ENCODE results near the gene AIFM1.

AIFM1 gene

GRCh38 chrX:130167040-130167439 lies 1.4 kb upstream of the AIFM1 start:
- DNase-seq = no peak

GRCh38 chrX:130166503-130166777 lies 799 bp upstream of the AIFM1 start:
- no peak for DNase-seq

GRCh38 chrX:130165181-130165702 lies 399 bp downstream of the AIFM1 start:
- no peak for DNase-seq

- no peak for DNase-seq
These were observed 2.2 kb downstream of the AIFM1 start for GRCh38 chrX:130163398-130163797.

- no peak for DNase-seq
These were observed 3.4 kb downstream of the AIFM1 start for GRCh38 chrX:130162094-130162735.

- DNase-seq = no peak
These were observed 5.9 kb downstream of the AIFM1 start for GRCh38 chrX:130159776-130160175.

- no peak for DNase-seq
These were observed 7.3 kb downstream of the AIFM1 start for GRCh38 chrX:130158311-130158710.

- DNase-seq = no peak
These were observed 10.1 kb downstream of the AIFM1 start for GRCh38 chrX:130155564-130155963.

- no peak for DNase-seq
These were observed 18.0 kb downstream of the AIFM1 start for GRCh38 chrX:130147631-130148030.

GRCh38 chrX:130145123-130145522 lies 20.5 kb downstream of the AIFM1 start:
- no peak for DNase-seq

GRCh38 chrX:130144509-130144908 lies 21.1 kb downstream of the AIFM1 start:
- DNase-seq = no peak

GRCh38 chrX:130139474-130140201 lies 26.0 kb downstream of the AIFM1 start:
- no peak for DNase-seq

- DNase-seq = no peak
These were observed 28.7 kb downstream of the AIFM1 start for GRCh38 chrX:130136961-130137360.

GRCh38 chrX:130136496-130136895 lies 29.1 kb downstream of the AIFM1 start:
- no peak for DNase-seq

GRCh38 chrX:130130990-130131389 lies 34.7 kb downstream of the AIFM1 start:
- DNase-seq = no peak

GRCh38 chrX:130125091-130125874 lies 40.4 kb downstream of the AIFM1 start:
- no peak for DNase-seq

- DNase-seq = no peak
These were observed 41.1 kb downstream of the AIFM1 start for GRCh38 chrX:130124577-130124976.

- DNase-seq = no peak
These were observed 44.2 kb downstream of the AIFM1 start for GRCh38 chrX:130121505-130121800.

- DNase-seq = peak; percentile 49
These were observed 44.7 kb downstream of the AIFM1 start for GRCh38 chrX:130120746-130121504.

GRCh38 chrX:130120321-130120731 lies 45.3 kb downstream of the AIFM1 start:
- DNase-seq = no peak

- DNase-seq = no peak
These were observed 46.2 kb downstream of the AIFM1 start for GRCh38 chrX:130119312-130119898.

- DNase-seq = no peak
These were observed 47.0 kb downstream of the AIFM1 start for GRCh38 chrX:130118441-130119311.

Measured in NCI-H2107 (cell line).